Measurements from ENCODE around the gene ERN2. TPM values are rescaled to one million over a fixed set of nuclear protein-coding genes. Genes with fewer than 3 reads are reported as not detected.

ERN2 gene
- polyA plus RNA-seq, 1 of the 3 experiments (the other 2 are of a cell fraction), result 0.03 TPM

DNA sequence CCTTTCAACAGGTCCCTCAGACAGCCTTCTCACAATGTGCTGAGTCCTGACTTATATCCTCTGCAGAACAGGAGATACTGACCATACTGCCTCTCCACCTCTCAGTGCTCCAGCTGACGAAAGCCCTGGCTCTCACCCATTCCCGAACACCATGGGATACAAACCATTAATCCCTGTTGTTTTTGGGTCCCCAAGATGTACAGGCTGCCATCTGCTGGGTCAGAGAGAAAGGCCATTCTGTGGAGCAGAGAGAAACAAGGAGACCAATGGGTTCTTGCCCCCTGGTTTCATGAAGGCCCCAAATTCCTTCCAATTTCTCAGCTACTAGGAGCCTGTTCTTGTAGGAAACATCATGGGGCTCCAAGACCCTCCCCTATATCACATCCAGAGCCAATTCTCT lies 3.0 kb downstream of the ERN2 start:
- Histone ChIP-seq H2AFZ (ENCODE audit: low read depth) (no peak overlapping the region), H3K79me2 (ENCODE audit: insufficient read depth) (no peaks in the 10 kb centered on the region), H3K36me3 (replicated peaks in 1 of 2; ENCODE audit: control insufficient read depth in 1 of 2, insufficient read depth in 2 of 2, low read length in 1 of 2) (no peaks in the 10 kb centered on the region), H3F3A (replicated peaks; ENCODE audit: insufficient read depth) (no peaks in the 10 kb centered on the region), H3K27ac (ENCODE audit: low read depth in 2 of 2, low read length in 1 of 2) (no peak overlapping the region), H3K9ac (no peak overlapping the region), H3K9me3 (no peaks in the 10 kb centered on the region), H3K9me2 (no peaks in the 10 kb centered on the region), H3K4me1 (ENCODE audit: control insufficient read depth in 1 of 2, insufficient read depth in 2 of 2, low read depth in 1 of 2, low read length in 1 of 2) (no peaks in the 10 kb centered on the region), H4K20me1 (ENCODE audit: insufficient read depth) (no peaks in the 10 kb centered on the region), H3K4me2 (no peak overlapping the region), H3K27me3 (ENCODE audit: insufficient read depth) (no peaks in the 10 kb centered on the region; the same call in 1 of the 2 replicates), H3K4me3 (ENCODE audit: low read depth in 2 of 2, low read length in 1 of 2) (no peak overlapping the region)
- ChIA-PET CTCF (interaction anchor here (0.7 kb wide), 1 partner anchor 25 kb away, joined by 3 read pairs; no protein-coding TSS in a partner anchor), POLR2A (no interaction called here)
- WGBS (ENCODE audit: low lambda C conversion rate), result no CpG with 5 or more reads among the region's 2 CpGs
- DNase-seq, result no peak
- TF ChIP-seq, protein P1, sequence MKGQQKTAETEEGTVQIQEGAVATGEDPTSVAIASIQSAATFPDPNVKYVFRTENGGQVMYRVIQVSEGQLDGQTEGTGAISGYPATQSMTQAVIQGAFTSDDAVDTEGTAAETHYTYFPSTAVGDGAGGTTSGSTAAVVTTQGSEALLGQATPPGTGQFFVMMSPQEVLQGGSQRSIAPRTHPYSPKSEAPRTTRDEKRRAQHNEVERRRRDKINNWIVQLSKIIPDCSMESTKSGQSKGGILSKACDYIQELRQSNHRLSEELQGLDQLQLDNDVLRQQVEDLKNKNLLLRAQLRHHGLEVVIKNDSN (IDR thresholded peaks at IDR 0.05; ENCODE audit: borderline replicate concordance, low read depth), result no peak
- no peak for TF ChIP-seq NRF1 (IDR thresholded peaks at IDR 0.05; ENCODE audit: low read depth, low read length)
- no peak for TF ChIP-seq EZH2phosphoT487 (IDR thresholded peaks at IDR 0.05; ENCODE audit: borderline replicate concordance, low read depth)
- no peak for TF ChIP-seq TCF12 (IDR thresholded peaks at IDR 0.05)
- TF ChIP-seq YY1 (IDR thresholded peaks at IDR 0.05; ENCODE audit: low read depth), result no peak
- no peak for TF ChIP-seq RFX5 (IDR thresholded peaks at IDR 0.05; ENCODE audit: low read length)
- TF ChIP-seq, protein P2, sequence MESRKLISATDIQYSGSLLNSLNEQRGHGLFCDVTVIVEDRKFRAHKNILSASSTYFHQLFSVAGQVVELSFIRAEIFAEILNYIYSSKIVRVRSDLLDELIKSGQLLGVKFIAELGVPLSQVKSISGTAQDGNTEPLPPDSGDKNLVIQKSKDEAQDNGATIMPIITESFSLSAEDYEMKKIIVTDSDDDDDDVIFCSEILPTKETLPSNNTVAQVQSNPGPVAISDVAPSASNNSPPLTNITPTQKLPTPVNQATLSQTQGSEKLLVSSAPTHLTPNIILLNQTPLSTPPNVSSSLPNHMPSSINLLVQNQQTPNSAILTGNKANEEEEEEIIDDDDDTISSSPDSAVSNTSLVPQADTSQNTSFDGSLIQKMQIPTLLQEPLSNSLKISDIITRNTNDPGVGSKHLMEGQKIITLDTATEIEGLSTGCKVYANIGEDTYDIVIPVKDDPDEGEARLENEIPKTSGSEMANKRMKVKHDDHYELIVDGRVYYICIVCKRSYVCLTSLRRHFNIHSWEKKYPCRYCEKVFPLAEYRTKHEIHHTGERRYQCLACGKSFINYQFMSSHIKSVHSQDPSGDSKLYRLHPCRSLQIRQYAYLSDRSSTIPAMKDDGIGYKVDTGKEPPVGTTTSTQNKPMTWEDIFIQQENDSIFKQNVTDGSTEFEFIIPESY (IDR thresholded peaks at IDR 0.05; ENCODE audit: borderline replicate concordance, low read depth), result no peak
- TF ChIP-seq, protein P3, sequence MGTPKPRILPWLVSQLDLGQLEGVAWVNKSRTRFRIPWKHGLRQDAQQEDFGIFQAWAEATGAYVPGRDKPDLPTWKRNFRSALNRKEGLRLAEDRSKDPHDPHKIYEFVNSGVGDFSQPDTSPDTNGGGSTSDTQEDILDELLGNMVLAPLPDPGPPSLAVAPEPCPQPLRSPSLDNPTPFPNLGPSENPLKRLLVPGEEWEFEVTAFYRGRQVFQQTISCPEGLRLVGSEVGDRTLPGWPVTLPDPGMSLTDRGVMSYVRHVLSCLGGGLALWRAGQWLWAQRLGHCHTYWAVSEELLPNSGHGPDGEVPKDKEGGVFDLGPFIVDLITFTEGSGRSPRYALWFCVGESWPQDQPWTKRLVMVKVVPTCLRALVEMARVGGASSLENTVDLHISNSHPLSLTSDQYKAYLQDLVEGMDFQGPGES (IDR thresholded peaks at IDR 0.05; ENCODE audit: low read depth, low read length), result no peak
- TF ChIP-seq TAF1 (IDR thresholded peaks at IDR 0.05; ENCODE audit: borderline replicate concordance, low read depth, low read length), result no peak
- TF ChIP-seq ELF1 (IDR thresholded peaks at IDR 0.05), result no peak
- TF ChIP-seq, protein P4, sequence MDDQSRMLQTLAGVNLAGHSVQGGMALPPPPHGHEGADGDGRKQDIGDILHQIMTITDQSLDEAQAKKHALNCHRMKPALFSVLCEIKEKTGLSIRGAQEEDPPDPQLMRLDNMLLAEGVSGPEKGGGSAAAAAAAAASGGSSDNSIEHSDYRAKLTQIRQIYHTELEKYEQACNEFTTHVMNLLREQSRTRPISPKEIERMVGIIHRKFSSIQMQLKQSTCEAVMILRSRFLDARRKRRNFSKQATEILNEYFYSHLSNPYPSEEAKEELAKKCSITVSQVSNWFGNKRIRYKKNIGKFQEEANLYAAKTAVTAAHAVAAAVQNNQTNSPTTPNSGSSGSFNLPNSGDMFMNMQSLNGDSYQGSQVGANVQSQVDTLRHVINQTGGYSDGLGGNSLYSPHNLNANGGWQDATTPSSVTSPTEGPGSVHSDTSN (IDR thresholded peaks at IDR 0.05), result no peak

DNA sequence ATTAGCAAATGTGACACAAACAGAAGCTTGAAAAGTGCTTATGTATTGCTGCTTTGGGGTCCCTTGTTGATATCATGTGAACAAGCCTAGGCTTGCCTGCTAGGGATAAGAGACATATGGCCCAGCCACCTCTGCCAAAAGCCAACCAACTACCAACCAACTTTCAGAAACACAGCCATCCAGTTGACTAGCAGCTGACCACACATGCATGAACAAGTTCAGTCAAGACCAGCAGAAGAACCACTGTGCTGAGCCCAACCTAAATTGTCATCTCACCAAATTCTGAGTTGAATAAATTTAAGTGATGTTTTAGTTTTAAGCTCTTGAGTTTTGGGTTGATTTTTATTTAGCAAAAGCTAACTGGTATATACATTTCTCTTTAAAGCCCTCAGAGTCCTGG lies 3.5 kb downstream of the ERN2 start:
- H3K36me3 ChIP-seq (replicated peaks in 1 of 2; ENCODE audit: control insufficient read depth in 1 of 2, insufficient read depth in 2 of 2, low read length in 1 of 2), result no peaks in the 10 kb centered on the region
- no peaks in the 10 kb centered on the region for H4K20me1 ChIP-seq (ENCODE audit: insufficient read depth)
- no peak overlapping the region for H3K27ac ChIP-seq (ENCODE audit: low read depth in 2 of 2, low read length in 1 of 2)
- ChIA-PET POLR2A (no interaction called here), CTCF (interaction anchor here (0.7 kb wide), 1 partner anchor 25 kb away, joined by 3 read pairs; no protein-coding TSS in a partner anchor)
- H3K4me1 ChIP-seq (ENCODE audit: control insufficient read depth in 1 of 2, insufficient read depth in 2 of 2, low read depth in 1 of 2, low read length in 1 of 2), result no peaks in the 10 kb centered on the region
- no peak overlapping the region for H2AFZ ChIP-seq (ENCODE audit: low read depth)
- H3K79me2 ChIP-seq (ENCODE audit: insufficient read depth), result no peaks in the 10 kb centered on the region
- no peaks in the 10 kb centered on the region for H3F3A ChIP-seq (replicated peaks; ENCODE audit: insufficient read depth)
- no peak overlapping the region for H3K4me3 ChIP-seq (ENCODE audit: low read depth in 2 of 2, low read length in 1 of 2)
- H3K4me2 ChIP-seq, result no peak overlapping the region
- no peaks in the 10 kb centered on the region for H3K9me2 ChIP-seq
- H3K9ac ChIP-seq, result no peak overlapping the region
- no peaks in the 10 kb centered on the region for H3K9me3 ChIP-seq
- TF ChIP-seq, protein P4 (IDR thresholded peaks at IDR 0.05), result no peak
- no peak for TF ChIP-seq CHD2 (IDR thresholded peaks at IDR 0.05; ENCODE audit: low read length, partially characterized antibody)
- TF ChIP-seq MEF2A (IDR thresholded peaks at IDR 0.05; ENCODE audit: borderline replicate concordance, low read depth), result no peak
- TF ChIP-seq, protein P5, sequence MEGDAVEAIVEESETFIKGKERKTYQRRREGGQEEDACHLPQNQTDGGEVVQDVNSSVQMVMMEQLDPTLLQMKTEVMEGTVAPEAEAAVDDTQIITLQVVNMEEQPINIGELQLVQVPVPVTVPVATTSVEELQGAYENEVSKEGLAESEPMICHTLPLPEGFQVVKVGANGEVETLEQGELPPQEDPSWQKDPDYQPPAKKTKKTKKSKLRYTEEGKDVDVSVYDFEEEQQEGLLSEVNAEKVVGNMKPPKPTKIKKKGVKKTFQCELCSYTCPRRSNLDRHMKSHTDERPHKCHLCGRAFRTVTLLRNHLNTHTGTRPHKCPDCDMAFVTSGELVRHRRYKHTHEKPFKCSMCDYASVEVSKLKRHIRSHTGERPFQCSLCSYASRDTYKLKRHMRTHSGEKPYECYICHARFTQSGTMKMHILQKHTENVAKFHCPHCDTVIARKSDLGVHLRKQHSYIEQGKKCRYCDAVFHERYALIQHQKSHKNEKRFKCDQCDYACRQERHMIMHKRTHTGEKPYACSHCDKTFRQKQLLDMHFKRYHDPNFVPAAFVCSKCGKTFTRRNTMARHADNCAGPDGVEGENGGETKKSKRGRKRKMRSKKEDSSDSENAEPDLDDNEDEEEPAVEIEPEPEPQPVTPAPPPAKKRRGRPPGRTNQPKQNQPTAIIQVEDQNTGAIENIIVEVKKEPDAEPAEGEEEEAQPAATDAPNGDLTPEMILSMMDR (IDR thresholded peaks at IDR 0.05), result no peak
- TF ChIP-seq GATA2 (CRISPR knock-in tag; IDR thresholded peaks at IDR 0.05), result no peak
- TF ChIP-seq, protein P6, sequence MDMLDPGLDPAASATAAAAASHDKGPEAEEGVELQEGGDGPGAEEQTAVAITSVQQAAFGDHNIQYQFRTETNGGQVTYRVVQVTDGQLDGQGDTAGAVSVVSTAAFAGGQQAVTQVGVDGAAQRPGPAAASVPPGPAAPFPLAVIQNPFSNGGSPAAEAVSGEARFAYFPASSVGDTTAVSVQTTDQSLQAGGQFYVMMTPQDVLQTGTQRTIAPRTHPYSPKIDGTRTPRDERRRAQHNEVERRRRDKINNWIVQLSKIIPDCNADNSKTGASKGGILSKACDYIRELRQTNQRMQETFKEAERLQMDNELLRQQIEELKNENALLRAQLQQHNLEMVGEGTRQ (IDR thresholded peaks at IDR 0.05; ENCODE audit: borderline replicate concordance, low read depth, low read length), result no peak
- no peak for TF ChIP-seq FOSL2 (IDR thresholded peaks at IDR 0.05; ENCODE audit: borderline replicate concordance, low read depth)
- TF ChIP-seq ELF1 (IDR thresholded peaks at IDR 0.05), result no peak
- TF ChIP-seq FOXM1 (IDR thresholded peaks at IDR 0.05; ENCODE audit: low read depth), result no peak
- no peak for TF ChIP-seq NFIC (IDR thresholded peaks at IDR 0.05; ENCODE audit: borderline replicate concordance)
- DNase-seq, result no peak
- H3K27me3 ChIP-seq (ENCODE audit: insufficient read depth), result no peaks in the 10 kb centered on the region; the same call in 1 of the 2 replicates
